ENCODE data around the gene TMUB1. TPM values are rescaled to one million over a fixed set of nuclear protein-coding genes. Genes with fewer than 3 reads are reported as not detected.

TMUB1 gene
- total and polyA plus RNA-seq, 12 donors = 18.5 to 88.2 (median 26.1) TPM

- H3K4me3 ChIP-seq = no peak overlapping the region
- intact Hi-C loops (cut with DNase I) = no loop called here
- ATAC-seq = no peak
- 75 to 79% methylated on average over 10 of the region's 10 CpGs for WGBS, 2 donors
- peaks cover 10 to 63% (median 26%) of the 10 kb centered on the region in 9 donors for H3K4me1 ChIP-seq
- H3K27me3 ChIP-seq = no peaks in the 10 kb centered on the region
- H3K9me3 ChIP-seq = no peaks in the 10 kb centered on the region
- no peak overlapping the region for H3K27ac ChIP-seq
- peaks cover 0 to 18% (median 0%) of the 10 kb centered on the region in 9 donors for H3K36me3 ChIP-seq
- no peak for DNase-seq
- no peak for TF ChIP-seq CTCF (IDR thresholded peaks at IDR 0.05)
Measured at GRCh38 chr7:151095123-151095797, 12.0 kb upstream of the TMUB1 start.

GRCh38 chr7:151094675-151095074 lies 11.4 kb upstream of the TMUB1 start:
- H3K4me3 ChIP-seq = no peak overlapping the region
- H3K27me3 ChIP-seq = no peaks in the 10 kb centered on the region
- intact Hi-C loops (cut with DNase I) = loop anchor here in 1 of 10 donors (5.0 kb wide), 1 partner anchor 67 kb away; the partner anchor contains the start of gene ABCB8
- H3K36me3 ChIP-seq = peaks cover 0 to 18% (median 0%) of the 10 kb centered on the region in 9 donors
- DNase-seq = no peak
- TF ChIP-seq CTCF (IDR thresholded peaks at IDR 0.05) = no peak
- H3K4me1 ChIP-seq = peaks cover 15 to 63% (median 31%) of the 10 kb centered on the region in 9 donors
- no peaks in the 10 kb centered on the region for H3K9me3 ChIP-seq
- ATAC-seq = no peak
- no peak overlapping the region for H3K27ac ChIP-seq
- 69 to 73% methylated on average over 5 of the region's 5 CpGs for WGBS, 2 donors

GRCh38 chr7:151093748-151094147 lies 10.5 kb upstream of the TMUB1 start:
- Histone ChIP-seq H3K27ac (no peak overlapping the region), H3K27me3 (no peaks in the 10 kb centered on the region), H3K4me1 (peaks cover 13 to 67% (median 35%) of the 10 kb centered on the region in 9 donors), H3K36me3 (peaks cover 0 to 18% (median 0%) of the 10 kb centered on the region in 9 donors), H3K4me3 (no peak overlapping the region), H3K9me3 (no peaks in the 10 kb centered on the region)
- no peak for TF ChIP-seq CTCF (IDR thresholded peaks at IDR 0.05)
- WGBS, 2 donors = 94 to 95% methylated on average over 6 of the region's 6 CpGs
- intact Hi-C loops (cut with DNase I) = loop anchor here in 1 of 10 donors (5.0 kb wide), 1 partner anchor 66 kb away; the partner anchor contains the start of gene ABCB8
- ATAC-seq = no peak
- DNase-seq = no peak

GRCh38 chr7:151091988-151092387 lies 8.7 kb upstream of the TMUB1 start:
- H3K36me3 ChIP-seq = peaks cover 0 to 14% (median 0%) of the 10 kb centered on the region in 9 donors
- H3K4me3 ChIP-seq = no peak overlapping the region
- no peaks in the 10 kb centered on the region for H3K27me3 ChIP-seq
- H3K27ac ChIP-seq = no peak overlapping the region
- intact Hi-C loops (cut with DNase I) = loop anchor here in 1 of 10 donors (5.0 kb wide), 1 partner anchor 65 kb away; the partner anchor contains the start of gene ABCB8
- WGBS, 2 donors = 90 to 94% methylated on average over 14 of the region's 14 CpGs
- ATAC-seq = no peak
- TF ChIP-seq CTCF (IDR thresholded peaks at IDR 0.05) = no peak
- no peaks in the 10 kb centered on the region for H3K9me3 ChIP-seq
- H3K4me1 ChIP-seq = peaks cover 23 to 73% (median 48%) of the 10 kb centered on the region in 9 donors
- no peak for DNase-seq
